ENCODE data around the gene NPVF. TPM values are rescaled to one million over a fixed set of nuclear protein-coding genes. Genes with fewer than 3 reads are reported as not detected.

NPVF gene
- total and polyA plus RNA-seq, 5 experiments from 2014 or later, result not detected

DNA sequence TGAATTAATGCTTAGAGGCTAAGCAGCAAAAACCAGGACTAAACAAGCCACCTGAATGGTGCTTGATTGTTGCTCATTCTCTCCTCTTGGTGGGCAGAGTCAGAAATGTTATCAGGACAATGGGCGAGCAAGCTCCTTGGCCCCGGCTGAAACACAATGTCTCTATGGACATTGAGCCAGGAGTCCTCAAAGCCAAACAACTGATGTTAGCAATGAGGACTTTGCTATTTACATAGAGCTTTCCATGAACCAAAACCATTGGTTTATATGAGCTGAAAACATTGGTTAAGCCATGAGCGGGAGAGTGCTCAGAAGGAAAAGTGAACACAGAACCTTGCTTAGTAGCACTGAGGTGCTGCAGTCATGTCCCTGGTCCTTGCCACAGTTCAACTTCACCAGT, 21.5 kb upstream of the NPVF start:
- Mint-ChIP-seq H3K27me3 (peaks cover 0 to 11% (median 8%) of the 10 kb centered on the region in 5 donors), H3K27ac (no peak overlapping the region), H3K4me3 (no peak overlapping the region), H3K4me1 (no peaks in the 10 kb centered on the region), H3K36me3 (no peaks in the 10 kb centered on the region), H3K9me3 (no peaks in the 10 kb centered on the region)
- DNase-seq (no peak), ATAC-seq (no peak)
- POLR2A ChIA-PET, result no interaction called here

DNA sequence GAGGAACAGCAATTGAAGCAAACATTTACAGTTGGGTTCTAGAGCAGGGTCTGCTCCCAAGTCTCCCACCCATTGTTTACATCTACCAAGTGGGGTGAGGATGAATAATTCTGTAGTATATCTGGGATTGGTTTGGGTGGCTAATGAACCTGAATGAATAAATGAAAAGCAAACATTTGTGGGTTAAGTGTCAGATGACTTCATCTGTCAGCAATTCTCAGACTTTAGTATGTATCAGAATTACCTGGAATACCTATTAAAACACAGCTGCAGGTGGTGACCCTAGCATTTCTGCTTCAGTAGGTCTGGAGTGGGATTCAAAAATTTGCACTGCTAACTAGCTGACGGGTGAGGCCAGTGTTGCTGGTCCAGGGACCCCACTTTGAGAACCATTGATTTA, 18.0 kb upstream of the NPVF start:
- POLR2A ChIA-PET, result no interaction called here
- no peaks in the 10 kb centered on the region for H3K36me3 Mint-ChIP-seq
- no peak overlapping the region for H3K4me3 Mint-ChIP-seq
- DNase-seq (no peak), ATAC-seq (no peak)
- H3K27ac Mint-ChIP-seq, result no peak overlapping the region
- H3K9me3 Mint-ChIP-seq, result no peaks in the 10 kb centered on the region
- H3K4me1 Mint-ChIP-seq, result no peaks in the 10 kb centered on the region
- peaks cover 0 to 14% (median 0%) of the 10 kb centered on the region in 5 donors for H3K27me3 Mint-ChIP-seq

DNA sequence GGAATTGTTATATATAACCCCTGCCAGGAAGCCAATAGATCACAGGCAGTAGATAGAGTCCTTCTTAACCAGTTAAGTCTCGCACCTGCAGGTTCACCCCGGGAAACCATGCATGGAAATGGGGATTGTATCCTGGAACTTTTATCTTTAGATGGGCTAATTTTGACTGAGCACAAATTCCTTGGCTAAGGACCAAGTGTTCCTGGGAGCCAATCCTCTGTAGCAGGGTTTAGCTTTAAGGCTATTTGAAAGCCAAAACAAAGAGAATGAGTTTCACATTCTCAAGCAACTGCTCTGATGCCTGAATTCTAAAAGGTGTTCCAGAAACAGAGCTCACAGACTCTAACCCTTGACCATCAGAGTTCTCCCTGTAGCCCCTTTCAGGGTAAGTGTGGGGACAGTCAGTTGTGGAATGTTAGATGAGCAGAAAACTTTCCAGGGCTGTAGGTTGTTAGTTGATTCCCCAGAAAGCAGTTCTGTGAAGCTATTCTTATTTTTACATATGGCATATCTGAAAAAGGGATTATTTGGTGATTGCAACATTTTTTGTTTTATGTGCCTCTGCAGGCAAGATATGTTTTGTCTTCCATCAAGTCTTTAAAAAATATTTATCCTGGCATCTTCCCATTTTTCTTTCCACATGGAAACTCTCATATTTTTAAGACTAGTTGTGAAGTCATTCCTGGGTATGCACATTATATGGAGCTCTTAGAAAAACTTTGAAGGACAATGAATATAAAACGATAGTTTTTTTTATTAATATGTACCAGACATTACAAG, 16.2 kb upstream of the NPVF start:
- POLR2A ChIA-PET, result no interaction called here
- no peak for DNase-seq

DNA sequence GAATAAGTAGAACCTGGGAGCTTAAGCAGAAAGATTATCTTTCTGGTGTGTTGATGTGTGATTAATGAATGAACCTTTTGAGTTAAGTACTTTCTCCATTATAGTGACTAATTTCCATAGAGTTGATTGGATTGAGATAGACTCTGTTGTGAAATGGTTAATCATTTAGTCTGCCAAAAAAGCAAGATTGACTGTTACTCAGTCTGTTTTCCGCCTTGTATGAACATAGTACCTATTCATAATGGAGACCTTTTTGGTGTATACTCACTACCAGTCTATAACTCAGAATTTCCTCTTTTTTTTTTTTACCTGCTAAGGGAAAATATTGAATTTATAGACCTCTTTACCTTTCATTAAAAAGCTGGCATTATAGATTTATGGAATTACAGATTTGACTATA, 14.4 kb upstream of the NPVF start:
- Mint-ChIP-seq H3K27me3 (peaks cover 3 to 22% (median 10%) of the 10 kb centered on the region in 5 donors), H3K4me3 (no peak overlapping the region), H3K9me3 (no peaks in the 10 kb centered on the region), H3K27ac (no peak overlapping the region), H3K36me3 (no peaks in the 10 kb centered on the region), H3K4me1 (no peaks in the 10 kb centered on the region)
- no peak for DNase-seq
- ATAC-seq, result no peak
- POLR2A ChIA-PET, result no interaction called here

More for the DNA sequence above, 16.2 kb upstream of the NPVF start:
- Mint-ChIP-seq H3K27me3 (peaks cover 1 to 18% (median 10%) of the 10 kb centered on the region in 5 donors), H3K27ac (no peak overlapping the region), H3K9me3 (no peaks in the 10 kb centered on the region), H3K4me1 (no peaks in the 10 kb centered on the region), H3K4me3 (no peak overlapping the region), H3K36me3 (no peaks in the 10 kb centered on the region)
- no peak for ATAC-seq

DNA sequence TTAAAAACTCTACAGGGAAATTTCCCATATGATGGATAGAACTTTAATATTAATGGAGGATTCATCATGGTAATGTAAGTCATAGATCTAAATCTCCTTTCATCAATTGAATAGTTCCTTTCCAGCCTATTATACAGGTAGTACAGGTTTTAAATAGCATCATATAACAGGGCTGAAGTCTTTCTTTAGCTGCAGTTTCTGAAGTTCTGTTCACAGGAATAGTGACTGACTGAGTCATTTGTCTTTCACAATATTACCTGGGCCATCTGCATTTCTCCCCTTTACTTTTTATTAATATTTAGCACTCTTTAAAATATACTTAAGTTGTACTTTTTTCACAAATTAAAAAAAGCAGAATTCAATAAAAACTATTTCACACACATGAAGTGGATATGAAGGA, 12.6 kb upstream of the NPVF start:
- POLR2A ChIA-PET, result no interaction called here
- Mint-ChIP-seq H3K27ac (no peak overlapping the region), H3K27me3 (peaks cover 3 to 30% (median 11%) of the 10 kb centered on the region in 5 donors), H3K4me3 (no peak overlapping the region), H3K9me3 (no peaks in the 10 kb centered on the region), H3K4me1 (no peaks in the 10 kb centered on the region), H3K36me3 (no peaks in the 10 kb centered on the region)
- DNase-seq, result no peak
- ATAC-seq, result no peak

DNA sequence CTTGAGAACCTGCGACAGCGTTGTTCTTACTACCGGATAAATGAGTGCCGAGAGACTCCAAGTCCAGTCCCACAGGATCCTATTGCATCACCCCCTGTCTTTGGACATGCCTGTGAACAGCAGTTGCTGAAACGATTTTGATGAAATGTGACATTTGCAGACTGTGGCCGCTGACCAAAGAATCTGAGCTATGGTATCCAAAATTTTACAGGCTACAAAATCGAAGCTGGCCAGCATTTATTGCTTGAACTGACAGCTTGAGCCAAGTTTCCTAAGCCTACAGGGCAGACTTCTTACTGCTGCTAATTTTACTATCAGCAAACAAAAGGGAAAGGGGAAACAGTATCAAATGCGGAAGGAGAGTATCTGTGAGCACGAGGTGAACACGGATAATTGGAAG, 12.1 kb upstream of the NPVF start:
- no peaks in the 10 kb centered on the region for H3K9me3 Mint-ChIP-seq
- ATAC-seq, result no peak
- no peak overlapping the region for H3K4me3 Mint-ChIP-seq
- H3K27ac Mint-ChIP-seq, result no peak overlapping the region
- POLR2A ChIA-PET, result no interaction called here
- no peak for DNase-seq
- H3K27me3 Mint-ChIP-seq, result peaks cover 3 to 30% (median 11%) of the 10 kb centered on the region in 5 donors
- no peaks in the 10 kb centered on the region for H3K36me3 Mint-ChIP-seq
- H3K4me1 Mint-ChIP-seq, result no peaks in the 10 kb centered on the region

DNA sequence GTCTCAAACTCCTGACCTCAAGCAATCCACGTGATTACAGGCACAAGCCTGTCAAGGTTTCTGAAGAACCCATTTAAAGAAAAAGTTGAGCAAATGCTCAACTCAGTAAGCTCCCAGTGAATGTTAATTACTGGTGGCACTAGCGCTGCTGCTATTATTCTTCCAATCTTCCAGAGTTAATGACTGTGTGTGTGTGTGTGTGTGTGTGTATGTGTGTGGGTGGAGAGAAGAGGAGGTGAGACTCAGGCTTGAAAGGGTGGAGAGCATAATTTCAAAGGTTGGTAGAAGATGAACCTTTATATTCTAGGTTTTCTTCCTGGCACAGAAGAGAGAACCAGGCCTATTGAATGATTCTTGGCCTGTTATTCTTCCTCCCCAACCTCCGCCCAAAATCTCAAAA, 11.6 kb upstream of the NPVF start:
- Mint-ChIP-seq H3K9me3 (no peaks in the 10 kb centered on the region), H3K27ac (no peak overlapping the region), H3K4me3 (no peak overlapping the region), H3K4me1 (no peaks in the 10 kb centered on the region), H3K36me3 (no peaks in the 10 kb centered on the region), H3K27me3 (peaks cover 3 to 30% (median 9%) of the 10 kb centered on the region in 5 donors)
- ATAC-seq, result no peak
- POLR2A ChIA-PET, result no interaction called here
- no peak for DNase-seq

DNA sequence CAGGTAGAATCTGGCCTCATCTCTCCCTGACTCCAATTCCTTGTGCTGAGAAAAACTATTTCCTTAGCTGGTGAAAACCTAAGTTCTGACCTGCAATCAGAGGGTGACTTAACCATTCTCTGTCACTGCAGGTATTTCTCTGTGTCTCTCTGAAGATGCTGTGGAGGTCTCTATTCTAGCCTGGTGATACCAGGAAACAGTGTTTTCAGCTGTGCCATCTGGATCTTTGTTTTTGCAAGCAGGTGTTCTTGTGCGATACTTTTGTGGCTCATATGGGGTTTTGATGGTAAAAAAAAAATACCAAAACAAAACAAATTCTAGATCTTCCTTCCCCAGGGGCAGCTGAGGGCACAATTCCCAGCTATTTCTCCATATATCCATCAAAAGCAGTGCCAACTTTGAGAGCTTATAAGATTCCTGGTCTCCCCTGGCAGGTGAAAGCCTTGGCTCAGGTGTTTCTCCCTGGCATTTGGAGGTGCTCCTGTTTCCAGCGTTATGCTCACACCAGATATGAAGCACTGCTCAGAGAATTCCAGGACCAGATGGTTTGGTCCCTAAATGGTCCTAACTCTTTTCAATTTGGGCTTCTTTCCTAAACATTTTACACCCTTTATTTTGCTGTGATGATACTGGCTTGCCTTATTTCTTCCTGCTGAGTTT, 9.9 kb upstream of the NPVF start:
- DNase-seq (no peak), ATAC-seq (no peak)
- POLR2A ChIA-PET, result no interaction called here
- H3K27me3 Mint-ChIP-seq, result peaks cover 3 to 22% (median 8%) of the 10 kb centered on the region in 5 donors
- H3K36me3 Mint-ChIP-seq, result no peaks in the 10 kb centered on the region
- no peak overlapping the region for H3K27ac Mint-ChIP-seq
- no peak overlapping the region for H3K4me3 Mint-ChIP-seq
- no peaks in the 10 kb centered on the region for H3K4me1 Mint-ChIP-seq
- no peaks in the 10 kb centered on the region for H3K9me3 Mint-ChIP-seq

DNA sequence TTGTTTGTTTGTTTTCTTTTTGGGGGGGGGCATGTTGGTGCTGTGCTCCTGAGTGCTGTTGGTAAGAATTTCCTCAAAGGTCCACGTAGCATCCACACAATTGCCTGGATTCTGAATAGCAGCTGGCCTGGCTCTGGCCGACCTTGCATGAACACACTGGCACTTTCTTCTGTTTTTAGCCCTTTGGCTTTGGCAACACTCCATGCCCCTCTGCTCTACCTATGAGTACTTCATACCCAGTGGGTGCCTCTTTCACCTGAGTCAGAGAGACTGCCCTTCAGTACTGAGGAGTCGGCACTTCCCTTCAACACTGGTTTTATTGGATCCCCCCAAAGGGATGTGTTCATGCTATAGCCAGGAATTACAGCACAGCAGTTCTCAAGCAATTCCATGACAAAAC, 7.2 kb upstream of the NPVF start:
- DNase-seq, result no peak
- no peak for ATAC-seq
- Mint-ChIP-seq H3K27me3 (peaks cover 10 to 32% (median 16%) of the 10 kb centered on the region in 5 donors), H3K4me1 (no peaks in the 10 kb centered on the region), H3K27ac (peak overlapping the region in 2 of 10 donors; percentile 23 to 76), H3K9me3 (peaks cover 0 to 11% (median 0%) of the 10 kb centered on the region in 9 donors), H3K36me3 (peaks cover 0 to 13% (median 0%) of the 10 kb centered on the region in 3 donors), H3K4me3 (no peak overlapping the region)
- POLR2A ChIA-PET, result no interaction called here

DNA sequence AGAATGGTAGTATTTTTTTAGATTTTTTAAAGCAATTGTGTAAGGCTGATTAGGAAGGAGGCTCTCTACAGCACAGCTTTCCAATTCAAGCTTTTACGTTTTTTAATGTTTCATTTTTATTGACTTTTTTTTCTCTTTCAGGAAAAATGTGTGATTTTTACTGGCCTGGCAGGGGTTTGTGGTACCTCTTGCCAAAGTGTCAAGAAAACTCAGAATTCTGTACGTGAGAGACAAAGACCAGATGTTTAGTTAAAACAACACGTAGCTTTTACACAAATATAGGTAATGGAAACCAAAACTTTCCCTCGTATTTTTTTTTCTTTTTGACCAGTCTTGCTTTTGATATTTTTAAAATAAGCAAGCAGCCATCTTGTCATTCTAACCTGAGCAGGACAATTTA, 6.0 kb upstream of the NPVF start:
- Mint-ChIP-seq H3K9me3 (peaks cover 0 to 11% (median 0%) of the 10 kb centered on the region in 9 donors), H3K4me3 (no peak overlapping the region), H3K27ac (no peak overlapping the region), H3K27me3 (peaks cover 9 to 25% (median 18%) of the 10 kb centered on the region in 5 donors), H3K36me3 (peaks cover 0 to 13% (median 0%) of the 10 kb centered on the region in 3 donors), H3K4me1 (no peaks in the 10 kb centered on the region)
- ATAC-seq, result no peak
- POLR2A ChIA-PET, result no interaction called here
- DNase-seq, result no peak

DNA sequence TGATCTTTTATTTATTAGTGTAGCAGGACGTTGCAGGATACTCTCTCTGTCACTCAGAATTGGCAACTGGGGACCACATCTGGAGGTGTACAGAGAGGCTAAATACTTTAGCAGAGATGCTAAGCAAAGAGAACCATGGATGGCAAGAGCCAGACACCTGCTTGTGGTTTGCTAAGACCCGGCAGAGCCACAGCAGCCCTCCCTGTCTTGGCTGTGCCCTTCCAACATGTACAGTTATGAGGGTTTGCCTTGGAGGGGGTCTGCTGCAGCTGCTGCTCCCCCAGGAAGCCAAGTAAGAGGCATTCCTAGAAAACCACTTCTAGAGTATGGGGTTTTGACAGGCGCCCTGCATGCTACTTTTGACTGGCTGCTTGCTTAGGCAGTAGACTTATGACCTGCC, 5.1 kb downstream of the NPVF start:
- POLR2A ChIA-PET, result no interaction called here
- H3K36me3 Mint-ChIP-seq, result no peaks in the 10 kb centered on the region
- H3K27me3 Mint-ChIP-seq, result peaks cover 9 to 40% (median 32%) of the 10 kb centered on the region in 5 donors
- no peak for ATAC-seq
- no peak for DNase-seq
- no peak overlapping the region for H3K27ac Mint-ChIP-seq
- H3K9me3 Mint-ChIP-seq, result no peaks in the 10 kb centered on the region
- no peaks in the 10 kb centered on the region for H3K4me1 Mint-ChIP-seq
- no peak overlapping the region for H3K4me3 Mint-ChIP-seq

DNA sequence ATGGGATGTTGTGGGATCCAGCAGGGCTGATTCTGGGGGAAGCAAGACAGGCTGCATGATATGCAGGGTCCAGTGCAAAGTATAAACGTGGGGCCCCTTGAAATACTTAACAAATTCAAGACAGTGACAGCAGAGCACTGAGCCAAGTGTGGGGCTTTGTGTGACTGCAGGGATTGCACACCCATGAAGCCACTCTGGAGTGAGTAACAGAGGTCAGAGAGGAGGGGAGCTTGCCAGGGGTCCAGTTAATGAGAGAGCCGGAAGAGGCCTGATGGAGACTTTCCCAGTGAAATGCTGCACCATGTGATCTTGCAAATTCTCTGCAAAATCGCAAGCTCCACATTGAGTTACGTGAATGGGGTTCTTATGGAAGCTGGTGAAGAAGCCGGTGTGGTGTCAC, 5.6 kb downstream of the NPVF start:
- ATAC-seq, result no peak
- peak overlapping the region in 1 of 10 donors; percentile 32 for H3K27ac Mint-ChIP-seq
- H3K9me3 Mint-ChIP-seq, result no peaks in the 10 kb centered on the region
- H3K27me3 Mint-ChIP-seq, result peaks cover 9 to 40% (median 34%) of the 10 kb centered on the region in 5 donors
- H3K4me1 Mint-ChIP-seq, result no peaks in the 10 kb centered on the region
- no peak for DNase-seq
- POLR2A ChIA-PET, result no interaction called here
- no peaks in the 10 kb centered on the region for H3K36me3 Mint-ChIP-seq
- no peak overlapping the region for H3K4me3 Mint-ChIP-seq

DNA sequence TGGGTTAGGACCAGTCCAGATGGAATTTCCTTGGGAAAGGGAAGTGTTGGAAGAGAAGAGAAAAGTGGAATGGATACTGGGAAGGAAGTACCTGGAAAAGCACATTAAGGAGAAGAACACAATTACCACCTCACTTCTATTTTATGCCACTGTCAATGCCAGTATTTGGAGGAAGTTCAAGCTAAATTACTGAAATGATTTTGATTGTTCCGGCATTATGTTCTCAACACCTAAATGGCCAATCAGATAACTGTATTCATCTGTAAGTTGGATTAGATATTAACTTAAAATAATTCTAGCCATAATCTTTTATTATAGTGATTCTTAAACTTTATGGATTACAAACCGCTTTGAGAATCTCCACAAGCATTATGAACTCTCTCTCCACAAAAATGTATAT, 7.3 kb downstream of the NPVF start:
- DNase-seq (no peak), ATAC-seq (no peak)
- Mint-ChIP-seq H3K9me3 (no peaks in the 10 kb centered on the region), H3K36me3 (no peaks in the 10 kb centered on the region), H3K4me1 (no peaks in the 10 kb centered on the region), H3K27me3 (peaks cover 12 to 40% (median 32%) of the 10 kb centered on the region in 5 donors), H3K27ac (no peak overlapping the region), H3K4me3 (no peak overlapping the region)
- POLR2A ChIA-PET, result no interaction called here

Measured in naive thymus-derived CD8-positive, alpha-beta T cell (primary cell).